Activated CD8-positive, alpha-beta memory T cell treated with anti-CD3 and anti-CD28 coated beads, Interleukin-2, amount 50 U/mL, for 4 hours (primary cell): ENCODE results near the gene NCL.
"Not testable (repeated sequence)": the region's sequence is repeated elsewhere in the genome, so short reads cannot be mapped to it uniquely, and the experiment has no call there.

Source experiments
- DNase-seq: peaks from one replicate; pipeline ENCODE4 v3.0.0-alpha.2; 2020

NCL gene

DNA sequence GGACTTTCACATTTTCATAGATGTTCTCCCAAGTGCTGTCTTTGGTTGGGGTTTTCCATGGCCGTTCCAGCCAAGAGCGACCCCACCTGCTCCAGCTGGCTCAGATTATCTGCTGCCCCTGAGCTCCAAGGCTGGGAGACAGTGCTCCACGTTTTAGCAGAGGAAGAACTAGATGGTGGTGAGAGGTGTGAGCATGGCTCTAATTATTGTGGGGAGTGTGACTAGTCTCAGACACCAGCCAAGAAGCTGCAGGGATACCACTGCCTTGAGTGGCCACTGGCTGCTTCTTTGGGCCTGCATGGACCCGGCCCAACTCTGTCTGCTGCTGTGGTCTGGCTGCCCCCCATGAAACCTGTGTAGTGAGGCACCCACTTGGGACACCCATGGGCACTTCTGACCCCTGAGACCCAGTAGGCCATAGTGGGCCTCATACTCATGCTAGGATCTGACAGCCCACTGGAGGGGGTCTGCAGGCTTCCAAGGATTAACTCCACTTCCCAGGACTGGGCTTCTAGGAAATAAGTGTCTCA, 2.8 kb upstream of the NCL start:
- no peak for DNase-seq

DNA sequence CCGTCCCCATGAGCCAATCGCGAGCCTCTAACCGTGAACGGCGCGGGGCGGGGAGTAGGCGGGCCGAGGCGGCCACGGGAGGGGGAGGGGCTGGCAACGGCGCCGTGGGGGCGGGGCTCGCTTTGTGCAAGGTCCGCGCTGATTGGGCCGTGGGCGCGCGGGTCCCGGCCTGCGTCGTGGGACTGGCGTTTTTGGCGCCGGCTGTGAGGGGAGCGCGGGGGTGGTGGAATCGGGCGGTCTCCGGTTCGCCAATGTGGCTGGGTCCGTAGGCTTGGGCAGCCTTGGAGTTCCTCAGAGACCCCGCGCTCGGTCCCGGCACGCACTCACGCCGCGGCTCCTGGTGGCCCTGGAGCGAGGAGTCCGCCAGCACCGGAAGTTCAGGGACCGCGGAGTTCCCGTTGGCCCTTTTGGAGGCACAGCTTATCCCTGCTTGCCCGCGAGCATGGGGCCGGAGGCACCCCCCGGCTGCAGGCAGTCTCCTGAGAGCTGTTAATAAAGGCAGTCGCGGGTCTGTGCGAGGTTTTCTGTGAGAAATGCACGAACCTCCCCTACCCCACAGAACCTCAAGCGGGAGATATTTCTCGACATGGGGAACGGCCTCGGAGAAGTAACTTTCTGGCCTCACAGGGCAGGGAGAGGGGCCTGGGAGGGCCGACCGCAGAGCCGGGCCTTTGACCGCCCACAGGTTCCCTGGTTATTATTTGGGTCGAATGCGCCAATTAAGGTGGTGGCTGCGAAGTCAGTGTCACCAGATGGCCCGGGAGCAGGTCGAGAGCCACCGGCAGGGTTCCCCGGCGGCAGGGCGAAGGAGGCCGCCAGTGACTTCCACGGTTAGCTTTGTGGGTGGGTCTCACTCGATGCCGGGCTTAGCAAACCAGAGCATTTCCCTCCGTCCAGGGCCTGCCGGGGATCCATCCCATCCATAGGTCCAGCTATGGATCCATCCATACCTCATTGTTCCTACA, 574 bp upstream of the NCL start:
- DNase-seq, result peak; percentile 99

DNA sequence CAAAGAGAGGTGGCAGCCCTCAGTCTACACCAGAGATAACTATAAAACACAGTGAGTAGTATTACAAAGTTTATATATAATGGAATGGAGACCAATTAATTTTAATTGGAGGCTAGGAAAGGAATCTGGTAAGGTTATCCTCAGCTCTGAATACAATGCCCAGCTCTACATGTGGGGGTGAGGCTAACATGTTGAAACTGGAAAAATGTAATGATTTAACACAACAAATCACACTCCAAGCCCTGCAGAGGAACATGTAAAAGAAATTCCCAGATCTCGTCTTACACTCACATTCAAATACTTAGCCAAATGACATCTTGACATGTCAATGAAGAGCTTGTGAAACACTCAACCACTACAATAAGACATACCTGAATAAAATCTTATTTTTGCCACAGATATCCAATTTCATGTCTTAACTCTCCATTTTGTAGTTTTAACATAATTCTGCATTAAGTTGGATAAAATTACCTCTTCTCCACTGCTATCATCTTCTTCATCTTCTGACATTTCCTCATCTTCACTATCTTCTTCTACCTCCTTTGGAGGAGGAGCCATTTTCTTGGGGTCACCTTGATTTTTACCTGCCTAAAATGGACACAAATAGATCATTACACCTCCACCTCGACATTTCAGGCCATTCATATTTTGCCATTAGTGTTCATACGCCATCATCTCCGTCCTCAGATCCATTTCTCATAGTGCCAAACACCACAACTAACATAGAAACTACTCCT, 1.4 kb downstream of the NCL start:
- no peak for DNase-seq

DNA sequence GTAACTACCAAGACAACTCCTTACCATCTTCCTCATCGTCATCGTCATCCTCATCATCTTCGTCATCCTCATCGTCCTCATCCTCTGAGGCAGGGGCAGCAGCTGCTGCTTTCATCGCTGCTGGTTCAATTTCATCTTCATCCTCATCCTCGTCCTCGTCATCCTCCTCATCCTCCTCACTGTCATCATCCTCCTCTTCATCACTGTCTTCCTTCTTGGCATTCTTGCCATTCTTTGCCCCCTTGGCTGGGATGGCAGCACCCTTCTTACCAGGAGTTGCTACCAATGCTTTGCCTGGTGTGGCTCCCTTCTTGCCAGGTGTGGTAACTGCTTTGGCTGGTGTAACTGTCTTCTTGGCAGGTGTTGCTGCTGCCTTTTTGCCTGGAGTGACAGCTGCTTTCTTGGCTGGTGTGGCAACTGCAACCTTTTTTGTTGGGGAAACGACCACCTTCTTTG, 2.7 kb downstream of the NCL start:
- no peak for DNase-seq

DNA sequence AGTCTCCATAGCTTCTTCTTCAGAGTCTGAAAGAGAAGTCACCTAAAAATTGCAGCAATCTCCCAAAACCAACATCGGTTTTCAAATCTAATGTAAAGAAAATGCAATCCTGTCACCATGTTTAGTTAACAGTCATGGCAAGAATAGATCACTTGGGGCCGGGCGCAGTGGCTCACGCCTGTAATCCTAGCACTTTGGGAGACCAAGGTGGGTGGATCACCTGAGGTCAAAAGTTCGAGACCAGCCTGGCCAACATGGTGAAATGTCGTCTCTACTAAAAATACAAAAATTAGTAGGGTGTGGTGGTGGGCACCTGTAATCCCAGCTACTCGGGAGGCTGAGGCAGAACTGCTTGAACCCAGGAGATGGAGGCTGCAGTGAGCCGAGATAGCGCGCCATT, 3.4 kb downstream of the NCL start:
- DNase-seq, result not testable (repeated sequence)

- no peak for DNase-seq
These were observed 4.0 kb downstream of the NCL start for GRCh38 chr2:231460073-231460835.

DNA sequence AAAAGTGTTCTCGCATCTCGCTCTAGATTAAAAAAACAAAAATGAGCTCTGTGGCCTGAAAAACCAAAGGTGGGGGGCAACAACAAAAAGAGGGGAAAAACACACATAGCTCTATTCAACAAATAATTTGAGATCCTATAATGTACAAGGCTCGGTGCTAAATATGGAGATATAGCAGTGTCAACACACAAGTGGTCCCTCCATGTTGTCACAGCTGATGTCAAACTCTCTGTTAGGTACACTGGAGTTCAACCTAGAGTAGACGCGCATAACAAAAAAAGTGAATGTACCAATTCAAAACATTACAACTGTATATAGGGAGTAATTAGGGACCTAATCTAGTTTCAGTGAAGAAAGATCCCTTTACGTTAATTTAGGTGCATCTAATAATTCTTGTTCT, 5.9 kb downstream of the NCL start:
- no peak for DNase-seq

GRCh38 chr2:231457101-231457500, 7.2 kb downstream of the NCL start:
- DNase-seq, result no peak

GRCh38 chr2:231456295-231457004, 7.8 kb downstream of the NCL start:
- DNase-seq, result no peak

DNA sequence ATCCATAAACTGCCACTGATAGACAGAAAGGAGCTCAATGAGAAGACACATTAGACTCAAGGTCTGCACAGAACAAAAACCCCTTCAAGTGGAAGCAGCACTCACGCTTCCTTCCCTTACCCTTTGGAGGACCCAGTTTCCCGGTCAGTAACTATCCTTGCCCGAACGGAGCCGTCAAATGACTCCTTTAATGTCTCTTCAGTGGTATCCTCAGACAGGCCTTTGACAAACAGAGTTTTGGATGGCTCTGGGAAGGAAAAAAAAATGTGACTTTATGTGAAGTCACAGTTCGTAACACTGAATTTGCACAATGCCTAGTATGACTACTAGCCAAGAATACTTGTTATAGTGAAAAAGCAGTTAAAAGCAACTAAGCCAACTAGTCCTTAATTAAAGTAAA, 8.4 kb downstream of the NCL start:
- DNase-seq, result no peak

DNA sequence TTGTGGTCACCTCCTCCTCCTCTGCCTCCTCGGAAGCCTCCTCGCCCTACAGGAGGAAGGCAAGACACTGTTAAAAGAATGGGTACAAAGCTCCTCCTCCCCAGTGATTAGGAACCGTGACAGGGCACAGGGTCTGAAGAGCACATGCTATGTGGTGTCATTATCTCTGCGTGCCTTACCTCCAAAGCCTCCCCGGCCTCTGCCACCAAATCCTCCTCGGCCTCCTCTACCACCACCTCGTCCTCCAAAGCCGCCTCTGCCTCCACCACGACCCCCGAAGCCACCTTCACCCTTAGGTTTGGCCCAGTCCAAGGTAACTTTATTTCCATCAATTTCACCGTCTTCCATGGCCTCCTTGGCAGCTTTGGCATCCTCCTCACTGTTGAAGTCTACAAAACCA, 9.1 kb downstream of the NCL start:
- DNase-seq, result no peak

GRCh38 chr2:231454361-231454791, 9.9 kb downstream of the NCL start:
- DNase-seq, result no peak

- no peak for DNase-seq
These were observed 11.3 kb downstream of the NCL start for GRCh38 chr2:231452799-231453508.

DNA sequence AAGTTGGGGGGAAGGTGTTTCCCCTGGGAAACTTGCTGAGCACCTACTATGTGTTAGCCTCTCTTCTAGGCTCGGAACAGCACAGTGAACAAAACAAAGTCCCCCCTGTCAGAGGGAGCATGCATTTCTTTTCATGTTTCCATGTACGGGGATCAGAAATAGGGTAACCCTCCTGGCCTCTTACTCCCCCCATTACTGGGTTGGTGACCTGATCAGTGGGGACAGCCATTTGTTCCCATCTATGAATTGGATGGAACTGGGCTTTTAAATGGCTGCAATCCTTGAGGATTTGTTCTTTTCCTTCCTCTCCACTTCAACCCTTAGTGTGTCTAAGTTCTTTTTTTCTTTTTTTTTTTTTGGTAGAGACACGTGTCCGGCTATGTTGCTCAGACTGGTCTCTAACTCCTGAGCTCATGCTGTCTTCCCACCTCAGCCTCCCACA, 13.7 kb downstream of the NCL start:
- DNase-seq, result no peak

GRCh38 chr2:231449503-231450054, 14.7 kb downstream of the NCL start:
- no peak for DNase-seq

- no peak for DNase-seq
These were observed 27.3 kb downstream of the NCL start for GRCh38 chr2:231436957-231437356.

DNA sequence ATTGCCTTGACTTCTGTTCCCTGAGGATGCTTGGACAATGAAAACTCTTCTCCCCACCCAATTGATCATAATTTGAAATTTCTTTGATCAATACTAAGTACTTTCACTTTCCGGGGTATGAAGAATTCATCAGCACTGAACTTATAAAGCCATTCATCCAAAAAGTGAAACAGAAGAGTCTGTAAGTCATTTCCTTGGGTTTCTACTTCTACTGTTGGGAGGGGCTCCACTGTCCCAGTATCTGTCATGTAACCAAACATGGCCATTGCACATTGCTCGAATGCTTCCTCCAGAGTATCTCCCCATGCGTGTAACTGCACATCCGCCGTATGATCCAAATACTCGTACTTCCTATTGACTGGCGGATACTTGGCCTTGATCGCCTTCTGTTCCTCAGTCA, 30.3 kb downstream of the NCL start:
- no peak for DNase-seq

DNA sequence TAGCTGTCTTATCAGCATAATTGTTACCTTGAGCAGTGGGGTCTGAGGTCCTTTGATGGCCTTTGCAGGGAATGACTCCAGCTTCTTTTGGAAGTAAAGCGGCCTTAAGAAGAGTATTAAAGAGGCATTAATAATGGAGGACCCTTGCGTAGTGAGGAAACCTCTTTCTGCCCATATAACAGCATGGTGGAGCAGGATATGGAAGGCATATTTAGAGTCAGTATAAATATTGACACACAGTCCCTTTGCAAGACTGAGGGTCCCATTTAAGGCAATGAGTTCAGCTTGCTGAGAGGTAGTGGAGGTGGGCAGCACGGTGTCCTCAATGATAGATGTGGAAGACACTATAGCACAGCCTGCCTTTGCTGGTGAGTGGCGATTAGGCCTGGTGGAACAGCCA, 32.7 kb downstream of the NCL start:
- DNase-seq, result no peak

DNA sequence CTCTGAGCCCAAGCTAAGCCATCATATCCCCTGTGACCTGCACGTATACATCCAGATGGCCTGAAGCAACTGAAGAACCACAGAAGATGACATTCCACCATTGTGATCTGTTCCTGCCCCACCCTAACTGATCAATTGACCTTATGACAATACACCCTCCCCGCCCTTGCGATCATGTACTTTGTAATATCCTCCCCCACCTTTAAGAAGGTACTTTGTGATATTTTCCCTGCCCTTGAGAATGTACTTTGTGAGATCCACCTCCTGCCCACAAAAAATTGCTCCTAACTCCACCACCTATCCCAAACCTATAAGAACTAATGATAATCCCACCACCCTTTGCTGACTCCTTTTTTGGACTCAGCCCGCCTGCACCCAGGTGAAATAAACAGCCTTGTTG, 33.8 kb downstream of the NCL start:
- not testable (repeated sequence) for DNase-seq

- DNase-seq, result no peak
These were observed 34.4 kb downstream of the NCL start for GRCh38 chr2:231429901-231430300.

DNA sequence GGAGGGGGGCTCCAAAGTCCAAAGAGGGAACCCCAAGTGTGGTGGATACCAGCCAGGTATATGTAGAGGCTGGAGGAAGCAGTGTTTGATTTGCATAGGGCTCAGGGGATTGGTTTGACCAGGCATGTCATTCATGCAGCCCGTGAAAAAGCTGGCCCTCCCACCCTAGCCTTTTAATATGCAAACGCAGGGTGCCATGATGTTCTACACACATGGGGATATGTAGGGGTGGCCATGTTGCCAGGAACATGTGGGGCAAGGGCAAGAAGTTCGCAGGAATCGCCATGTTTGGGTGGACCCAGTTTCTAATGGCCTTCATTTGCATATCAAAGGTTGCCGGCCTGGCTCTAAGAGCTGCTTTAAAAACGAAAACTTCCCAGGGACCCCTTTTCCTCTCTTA, 35.1 kb downstream of the NCL start:
- DNase-seq, result no peak
